Osteoblast (primary cell): Measurements from ENCODE around the gene RAF1. TPM values are rescaled to one million over a fixed set of nuclear protein-coding genes. Genes with fewer than 3 reads are reported as not detected.
A peak's percentile ranks its signal among the peaks of the same experiment; 100 is the strongest.

Source experiments
- DNase-seq: peaks from one replicate; pipeline ENCODE4 v3.0.0; 2011; ENCODE audit warnings: low spot score, mixed read lengths; ENCODE audit not compliant: insufficient read length; ENCODE audit errors: missing footprints
- H2AFZ ChIP-seq: 2 replicates; pipeline ENCODE4 v1.6.0; 2011; ENCODE audit warnings: mild to moderate bottlenecking, low read length
- H3K27ac ChIP-seq: 2 replicates; pipeline ENCODE4 v1.5.1; 2011; ENCODE audit warnings: mild to moderate bottlenecking, low read depth, low read length, moderate library complexity
- H3K27me3 ChIP-seq: 2 replicates; pipeline ENCODE4 v1.6.0; 2012; ENCODE audit warnings: mild to moderate bottlenecking, control low read depth, inconsistent platforms, low read length, moderate library complexity; ENCODE audit not compliant: insufficient read depth
- H3K36me3 ChIP-seq: 2 replicates; pipeline ENCODE4 v1.5.1; 2011; ENCODE audit warnings: mild to moderate bottlenecking, low read length, control low read depth, moderate library complexity; ENCODE audit not compliant: insufficient read depth
- H3K4me1 ChIP-seq: 2 replicates; pipeline ENCODE4 v1.5.1; 2011; ENCODE audit warnings: mild to moderate bottlenecking, low read length, control low read depth, moderate library complexity; ENCODE audit not compliant: insufficient read depth
- H3K4me2 ChIP-seq: 2 replicates; pipeline ENCODE4 v1.6.0; 2011; ENCODE audit warnings: mild to moderate bottlenecking, low read length; ENCODE audit not compliant: insufficient read depth
- H3K4me3 ChIP-seq: fragments of 200-600 bp; sonication (generic); 3 replicates; pipeline ENCODE4 v1.5.1; 2012; ENCODE audit warnings: mild to moderate bottlenecking, low read length, inconsistent platforms; ENCODE audit not compliant: insufficient read depth
- H3K79me2 ChIP-seq: 2 replicates; pipeline ENCODE4 v1.6.0; 2012; ENCODE audit warnings: mild to moderate bottlenecking, low read length, control low read depth, inconsistent platforms; ENCODE audit not compliant: insufficient read depth
- H3K9me3 ChIP-seq: 2 replicates; pipeline ENCODE4 v1.5.1; 2011; ENCODE audit warnings: low read depth, low read length, control low read depth
- H4K20me1 ChIP-seq: 2 replicates; pipeline ENCODE4 v1.6.0; 2012; ENCODE audit warnings: mild to moderate bottlenecking, low read length, control low read depth; ENCODE audit not compliant: insufficient read depth
- CTCF ChIP-seq: IDR thresholded peaks from 2 replicates; pipeline ENCODE4 v1.5.1; 2011; ENCODE audit warnings: mild to moderate bottlenecking, low read depth, low read length, moderate library complexity; ENCODE audit errors: extremely low read depth
- total RNA-seq: library from RNA; depleted of rRNA; stranded (reverse); fragments of >200 nt; gene quantifications from 2 replicates; pipeline ENCODE4 v1.2.3, GENCODE V29; 2012

Gene RAF1
- 107 and 118 TPM in 2 replicates for total RNA-seq

DNA sequence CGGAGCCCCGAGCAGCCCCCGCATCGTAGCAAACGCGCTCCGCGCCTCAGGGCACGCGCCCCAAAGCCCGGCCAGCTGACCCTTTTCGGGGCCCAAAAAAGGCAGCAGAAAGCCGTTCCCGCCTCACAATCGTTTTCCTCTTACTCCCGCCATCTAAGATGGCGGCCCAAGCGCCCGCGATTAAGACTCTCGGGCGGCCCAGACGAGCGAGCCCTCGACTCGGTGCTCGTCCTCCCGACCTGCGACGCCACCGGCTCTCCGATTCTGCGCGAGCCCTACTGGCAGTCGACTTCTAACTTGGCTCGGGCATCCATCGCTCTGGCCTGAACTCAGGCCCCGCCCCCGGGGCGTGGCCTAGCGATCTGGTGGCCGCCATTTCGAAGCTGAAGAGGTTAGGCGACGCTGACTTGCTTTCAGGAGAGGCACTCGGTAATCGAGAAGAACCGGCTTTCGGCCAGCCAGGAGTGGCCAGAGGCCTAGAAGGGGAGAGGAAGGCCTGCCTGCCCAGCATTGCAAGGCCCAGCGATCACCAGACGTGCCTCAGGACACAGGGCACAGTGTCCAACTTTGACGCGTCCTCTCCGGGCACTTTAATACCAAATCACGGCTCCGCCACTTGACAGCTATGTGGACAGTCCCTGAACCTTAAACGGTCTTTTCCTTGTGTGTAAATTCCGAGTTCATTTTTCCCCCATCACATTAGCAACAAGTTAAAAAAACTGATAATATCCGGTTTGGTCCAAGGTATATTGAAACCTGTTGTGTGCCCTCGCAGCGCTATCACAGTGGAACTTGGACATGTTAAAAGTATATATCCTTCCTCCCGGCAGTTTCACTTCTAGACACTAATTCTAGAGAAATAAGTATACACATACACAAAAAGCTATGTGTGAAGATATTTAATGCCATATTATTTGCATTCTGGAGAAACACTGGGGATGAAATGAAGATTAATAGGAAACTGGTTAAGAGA is at the start of gene RAF1:
TSS of gene RAF1 (minus strand) at position 182 of the 973 bp plus-strand sequence. CDS start 45,396 bp downstream, outside the sequence.
- peak within 1 kb of the TSS; percentile 100 for H3K4me2 ChIP-seq
- peaks cover 35% of the 10 kb centered on the region for H3K4me1 ChIP-seq
- H3K79me2 ChIP-seq: peaks cover 46% of the 10 kb centered on the region
- H3K27me3 ChIP-seq: no peaks in the 10 kb centered on the region
- peaks cover 34% of the 10 kb centered on the region for H4K20me1 ChIP-seq
- peak; percentile 97 for DNase-seq
- no peak for TF ChIP-seq CTCF
- H3K4me3 ChIP-seq: peak within 1 kb of the TSS; percentile 96
- peak within 1 kb of the TSS; percentile 96 for H3K27ac ChIP-seq
- no peaks in the 10 kb centered on the region for H3K36me3 ChIP-seq
- H3K9me3 ChIP-seq: no peaks in the 10 kb centered on the region
- peak within 1 kb of the TSS; percentile 100 for H2AFZ ChIP-seq

GRCh38 chr3:12710062-12710461 is 46.1 kb upstream of the RAF1 start:
- Histone ChIP-seq H3K4me3 (no peak overlapping the region), H3K27ac (no peak overlapping the region), H2AFZ (no peak overlapping the region), H3K9me3 (no peaks in the 10 kb centered on the region), H3K27me3 (peaks cover 14% of the 10 kb centered on the region), H3K4me1 (peaks cover 17% of the 10 kb centered on the region), H4K20me1 (no peaks in the 10 kb centered on the region), H3K79me2 (no peaks in the 10 kb centered on the region), H3K36me3 (no peaks in the 10 kb centered on the region), H3K4me2 (no peak overlapping the region)
- no peak for TF ChIP-seq CTCF
- DNase-seq: no peak

GRCh38 chr3:12709334-12709733 is 45.4 kb upstream of the RAF1 start:
- Histone ChIP-seq H3K4me2 (no peak overlapping the region), H3K27ac (no peak overlapping the region), H3K9me3 (no peaks in the 10 kb centered on the region), H3K4me1 (peaks cover 17% of the 10 kb centered on the region), H4K20me1 (no peaks in the 10 kb centered on the region), H3K36me3 (no peaks in the 10 kb centered on the region), H3K4me3 (no peak overlapping the region), H3K79me2 (no peaks in the 10 kb centered on the region), H2AFZ (no peak overlapping the region), H3K27me3 (peaks cover 15% of the 10 kb centered on the region)
- no peak for TF ChIP-seq CTCF
- no peak for DNase-seq

- no peak overlapping the region for H2AFZ ChIP-seq
- H3K9me3 ChIP-seq: no peaks in the 10 kb centered on the region
- TF ChIP-seq CTCF: peak; percentile 50
- H3K4me1 ChIP-seq: peaks cover 17% of the 10 kb centered on the region
- no peak overlapping the region for H3K27ac ChIP-seq
- H3K79me2 ChIP-seq: no peaks in the 10 kb centered on the region
- no peak overlapping the region for H3K4me3 ChIP-seq
- no peak for DNase-seq
- no peaks in the 10 kb centered on the region for H4K20me1 ChIP-seq
- H3K36me3 ChIP-seq: no peaks in the 10 kb centered on the region
- H3K27me3 ChIP-seq: peaks cover 15% of the 10 kb centered on the region
- H3K4me2 ChIP-seq: no peak overlapping the region
Measured at GRCh38 chr3:12708584-12709192, 44.8 kb upstream of the RAF1 start.
